ENCODE measurements around the gene ABCA13. TPM values are rescaled to one million over a fixed set of nuclear protein-coding genes. Genes with fewer than 3 reads are reported as not detected.

ABCA13 gene
- total RNA-seq, 1 donor from 2014 or later: not detected

DNA sequence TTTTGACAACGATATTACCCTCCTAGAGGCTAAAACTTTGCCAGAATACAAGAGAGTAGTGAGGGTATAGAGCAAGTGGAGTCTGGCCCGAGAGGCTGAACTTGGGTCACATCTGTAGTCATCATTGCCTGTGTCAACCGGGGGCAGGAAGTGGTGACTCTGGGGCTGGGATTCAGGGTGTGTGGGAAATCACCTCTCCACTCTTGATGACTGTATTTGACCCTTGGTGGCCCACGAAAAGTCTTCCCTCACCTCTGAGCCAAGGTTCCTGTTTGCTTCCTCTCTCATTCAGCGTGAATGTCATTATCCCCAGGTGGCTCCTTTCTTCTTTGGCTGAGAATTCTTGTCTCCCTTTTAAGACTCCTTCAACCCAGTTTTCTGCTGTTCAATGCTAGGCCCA lies 240.4 kb downstream of the ABCA13 start:
- DNase-seq (ENCODE audit: low spot score): no peak
- TF ChIP-seq, protein P1, sequence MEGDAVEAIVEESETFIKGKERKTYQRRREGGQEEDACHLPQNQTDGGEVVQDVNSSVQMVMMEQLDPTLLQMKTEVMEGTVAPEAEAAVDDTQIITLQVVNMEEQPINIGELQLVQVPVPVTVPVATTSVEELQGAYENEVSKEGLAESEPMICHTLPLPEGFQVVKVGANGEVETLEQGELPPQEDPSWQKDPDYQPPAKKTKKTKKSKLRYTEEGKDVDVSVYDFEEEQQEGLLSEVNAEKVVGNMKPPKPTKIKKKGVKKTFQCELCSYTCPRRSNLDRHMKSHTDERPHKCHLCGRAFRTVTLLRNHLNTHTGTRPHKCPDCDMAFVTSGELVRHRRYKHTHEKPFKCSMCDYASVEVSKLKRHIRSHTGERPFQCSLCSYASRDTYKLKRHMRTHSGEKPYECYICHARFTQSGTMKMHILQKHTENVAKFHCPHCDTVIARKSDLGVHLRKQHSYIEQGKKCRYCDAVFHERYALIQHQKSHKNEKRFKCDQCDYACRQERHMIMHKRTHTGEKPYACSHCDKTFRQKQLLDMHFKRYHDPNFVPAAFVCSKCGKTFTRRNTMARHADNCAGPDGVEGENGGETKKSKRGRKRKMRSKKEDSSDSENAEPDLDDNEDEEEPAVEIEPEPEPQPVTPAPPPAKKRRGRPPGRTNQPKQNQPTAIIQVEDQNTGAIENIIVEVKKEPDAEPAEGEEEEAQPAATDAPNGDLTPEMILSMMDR (IDR thresholded peaks at IDR 0.05): no peak
- TF ChIP-seq EZH2 (IDR thresholded peaks at IDR 0.05): no peak
- TF ChIP-seq EZH2phosphoT487 (IDR thresholded peaks at IDR 0.05): no peak
- Histone ChIP-seq H3K36me3 (no peaks in the 10 kb centered on the region), H3K4me3 (no peak overlapping the region), H2AFZ (replicated peaks) (no peak overlapping the region), H3K79me2 (ENCODE audit: low read depth) (no peaks in the 10 kb centered on the region), H3K27ac (no peak overlapping the region), H3F3A (ENCODE audit: low read depth) (no peaks in the 10 kb centered on the region), H3K9me3 (ENCODE audit: low read depth) (no peaks in the 10 kb centered on the region), H3K9ac (no peak overlapping the region), H3K4me1 (no peaks in the 10 kb centered on the region), H4K20me1 (ENCODE audit: low read depth) (no peaks in the 10 kb centered on the region), H3K27me3 (no peaks in the 10 kb centered on the region), H3K4me2 (no peak overlapping the region)
- Mint-ChIP-seq H3K9me3 (peaks cover 3% of the 10 kb centered on the region), H3K4me3 (no peak overlapping the region), H3K4me1 (peaks cover 3% of the 10 kb centered on the region), H3K27me3 (ENCODE audit: insufficient read depth, low read depth) (peaks cover under 1% of the 10 kb centered on the region), H3K27ac (peak overlapping the region; percentile 37), H3K36me3 (peaks cover 2% of the 10 kb centered on the region)

DNA sequence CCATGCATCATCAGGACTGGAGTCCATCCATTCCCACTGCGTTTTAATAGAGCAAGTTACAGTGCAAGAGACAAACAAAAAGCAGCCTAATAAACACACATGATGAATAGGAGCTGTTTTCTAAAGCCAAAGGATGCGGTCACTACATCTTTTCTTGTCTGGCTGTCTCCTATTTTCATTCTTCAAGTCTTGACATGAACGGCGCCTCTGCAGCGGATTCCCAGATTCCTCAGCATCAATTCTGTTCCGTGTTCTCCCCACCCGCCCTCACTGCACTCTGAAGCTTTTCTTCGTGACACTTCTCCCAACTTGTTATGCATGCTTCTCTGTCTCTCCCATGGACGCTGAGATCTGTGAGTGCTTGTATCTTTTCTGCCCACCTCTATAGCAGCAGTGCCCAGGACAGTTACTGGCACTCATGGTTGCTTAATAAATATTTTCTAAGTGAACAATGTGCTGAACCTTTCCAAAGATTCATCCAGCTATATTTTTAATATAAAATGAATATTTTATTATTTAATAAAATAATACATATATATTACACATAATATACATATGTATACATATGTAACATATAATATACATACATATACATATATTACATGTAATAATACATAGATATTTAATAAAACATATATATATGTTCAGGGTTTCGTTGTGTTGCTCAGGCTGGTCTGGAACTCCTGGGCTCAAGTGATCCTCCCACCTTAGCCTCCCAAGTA lies 242.9 kb downstream of the ABCA13 start:
- no peak overlapping the region for H3K27ac ChIP-seq
- H3K4me2 ChIP-seq: no peak overlapping the region
- Mint-ChIP-seq H3K9me3 (peaks cover 3% of the 10 kb centered on the region), H3K27ac (no peak overlapping the region), H3K4me1 (peaks cover 3% of the 10 kb centered on the region), H3K4me3 (no peak overlapping the region), H3K27me3 (ENCODE audit: insufficient read depth, low read depth) (peaks cover 2% of the 10 kb centered on the region), H3K36me3 (peaks cover 2% of the 10 kb centered on the region)
- no peak for DNase-seq (ENCODE audit: low spot score)
- H3F3A ChIP-seq (ENCODE audit: low read depth): no peaks in the 10 kb centered on the region
- H3K27me3 ChIP-seq: no peaks in the 10 kb centered on the region
- no peaks in the 10 kb centered on the region for H3K9me3 ChIP-seq (ENCODE audit: low read depth)
- no peak overlapping the region for H3K4me3 ChIP-seq
- no peak overlapping the region for H2AFZ ChIP-seq (replicated peaks)
- no peaks in the 10 kb centered on the region for H4K20me1 ChIP-seq (ENCODE audit: low read depth)
- TF ChIP-seq, protein P1 (IDR thresholded peaks at IDR 0.05): no peak
- no peak for TF ChIP-seq EZH2phosphoT487 (IDR thresholded peaks at IDR 0.05)
- no peak for TF ChIP-seq EZH2 (IDR thresholded peaks at IDR 0.05)
- H3K9ac ChIP-seq: no peak overlapping the region
- no peaks in the 10 kb centered on the region for H3K79me2 ChIP-seq (ENCODE audit: low read depth)
- no peaks in the 10 kb centered on the region for H3K36me3 ChIP-seq
- H3K4me1 ChIP-seq: no peaks in the 10 kb centered on the region

DNA sequence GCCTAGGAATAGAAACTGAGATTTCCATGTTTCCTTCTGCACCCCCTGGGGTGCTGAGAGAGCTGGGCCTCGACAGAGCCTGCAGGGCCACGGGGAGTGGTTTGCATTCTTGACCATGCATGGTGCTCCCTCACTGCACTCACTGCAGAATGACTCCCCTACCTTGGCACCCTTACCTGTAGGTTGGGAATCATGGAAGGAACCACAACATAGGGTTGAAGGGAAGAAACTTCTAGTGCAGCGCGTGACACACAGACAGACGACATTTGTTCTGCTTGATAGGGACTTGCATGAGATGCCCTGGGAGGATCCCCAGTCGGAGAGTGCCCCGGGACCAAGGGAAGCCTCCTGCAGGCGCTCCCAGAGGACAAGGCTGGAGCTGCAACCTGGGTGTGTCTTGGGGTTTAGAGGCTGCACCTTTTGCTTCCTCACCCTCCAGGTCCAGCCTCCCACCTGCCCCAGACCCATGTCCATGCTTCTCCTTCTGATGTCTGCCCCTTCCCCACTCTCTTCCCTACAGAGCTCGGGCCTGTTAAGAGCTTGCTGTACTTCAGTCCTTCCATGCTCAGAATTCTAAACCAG lies 245.2 kb downstream of the ABCA13 start:
- H3K9me3 ChIP-seq (ENCODE audit: low read depth): no peaks in the 10 kb centered on the region
- H3K79me2 ChIP-seq (ENCODE audit: low read depth): no peaks in the 10 kb centered on the region
- H4K20me1 ChIP-seq (ENCODE audit: low read depth): no peaks in the 10 kb centered on the region
- peaks cover 2% of the 10 kb centered on the region for H3K27me3 Mint-ChIP-seq (ENCODE audit: insufficient read depth, low read depth)
- H3K4me2 ChIP-seq: no peak overlapping the region
- H2AFZ ChIP-seq (replicated peaks): no peak overlapping the region
- peaks cover 3% of the 10 kb centered on the region for H3K9me3 Mint-ChIP-seq
- H3K4me1 ChIP-seq: no peaks in the 10 kb centered on the region
- no peak overlapping the region for H3K9ac ChIP-seq
- H3K27ac Mint-ChIP-seq: no peak overlapping the region
- DNase-seq (ENCODE audit: low spot score): no peak
- no peak overlapping the region for H3K4me3 ChIP-seq
- TF ChIP-seq, protein P1 (IDR thresholded peaks at IDR 0.05): no peak
- TF ChIP-seq EZH2 (IDR thresholded peaks at IDR 0.05) (no peak), EZH2phosphoT487 (IDR thresholded peaks at IDR 0.05) (no peak)
- H3K27me3 ChIP-seq: no peaks in the 10 kb centered on the region
- H3K36me3 ChIP-seq: no peaks in the 10 kb centered on the region
- no peak overlapping the region for H3K4me3 Mint-ChIP-seq
- H3F3A ChIP-seq (ENCODE audit: low read depth): no peaks in the 10 kb centered on the region
- H3K27ac ChIP-seq: no peak overlapping the region
- H3K36me3 Mint-ChIP-seq: peaks cover 2% of the 10 kb centered on the region
- peaks cover 3% of the 10 kb centered on the region for H3K4me1 Mint-ChIP-seq

All from neural progenitor cell (in vitro differentiated cells).